Fibroblast of lung (primary cell): ENCODE data around the gene ATCAY. TPM values are rescaled to one million over a fixed set of nuclear protein-coding genes. Genes with fewer than 3 reads are reported as not detected.

Experiments used
- DNase-seq, 2 donors: peaks; one replicate each; pipeline versions ENCODE4 v3.0.0 to v3.0.0-alpha.2; 2010; ENCODE audit warnings: low read depth in 2 of 2
- H2AFZ ChIP-seq: 2 replicates; pipeline ENCODE4 v1.5.1; 2012; ENCODE audit warnings: low read length, control low read depth, inconsistent platforms
- H3K27ac ChIP-seq: 2 replicates; pipeline ENCODE4 v1.5.1; 2011; ENCODE audit warnings: low read length, control low read depth; ENCODE audit not compliant: insufficient read depth
- H3K27me3 ChIP-seq: 2 replicates; pipeline ENCODE4 v1.5.1; 2011; ENCODE audit warnings: mild to moderate bottlenecking, low read length; ENCODE audit not compliant: control insufficient read depth, insufficient read depth
- H3K36me3 ChIP-seq: 2 replicates; pipeline ENCODE4 v1.5.1; 2011; ENCODE audit warnings: low read length; ENCODE audit not compliant: control insufficient read depth, insufficient read depth
- H3K4me1 ChIP-seq: 2 replicates; pipeline ENCODE4 v1.5.1; 2011; ENCODE audit warnings: low read length; ENCODE audit not compliant: control insufficient read depth, insufficient read depth; ENCODE audit errors: extremely low read depth
- H3K4me2 ChIP-seq: 2 replicates; pipeline ENCODE4 v1.5.1; 2011; ENCODE audit warnings: low read length, control low read depth; ENCODE audit not compliant: insufficient read depth; ENCODE audit errors: extremely low read depth
- H3K4me3 ChIP-seq, 4 experiments: fragments of 200-600 bp in 1 of 4; sonication (generic) in 1 of 4; replicated peaks in 1 of 4; 2 replicates each; pipeline ENCODE4 v1.5.1; 2011 to 2016; ENCODE audit warnings: low read length in 4 of 4, low read depth in 3 of 4, mild to moderate bottlenecking in 3 of 4, control low read depth in 2 of 4, inconsistent platforms in 1 of 4, mixed read lengths in 1 of 4; ENCODE audit not compliant: insufficient read depth in 1 of 4; ENCODE audit errors: control extremely low read depth in 1 of 4
- H3K79me2 ChIP-seq: 2 replicates; pipeline ENCODE4 v1.5.1; 2012; ENCODE audit warnings: mild to moderate bottlenecking, low read length, inconsistent platforms; ENCODE audit not compliant: control insufficient read depth, insufficient read depth
- H3K9ac ChIP-seq: 2 replicates; pipeline ENCODE4 v1.5.1; 2011; ENCODE audit warnings: mild to moderate bottlenecking, low read length, control low read depth; ENCODE audit not compliant: insufficient read depth
- H3K9me3 ChIP-seq: 2 replicates; pipeline ENCODE4 v1.5.1; 2012; ENCODE audit warnings: low read depth, low read length; ENCODE audit not compliant: control insufficient read depth, insufficient read depth
- H4K20me1 ChIP-seq: 2 replicates; pipeline ENCODE4 v1.5.1; 2011; ENCODE audit warnings: low read length; ENCODE audit not compliant: control insufficient read depth, insufficient read depth; ENCODE audit errors: extremely low read depth
- EZH2 ChIP-seq: IDR thresholded peaks from 2 replicates; pipeline ENCODE4 v1.5.1; 2012; ENCODE audit warnings: low read length, control low read depth, mild to moderate bottlenecking; ENCODE audit errors: missing control alignments
- polyA plus RNA-seq, 2 donors: library from polyadenylated mRNA; depleted of rRNA in 1 of 2; stranded (reverse) in 1 of 2; unstranded in 1 of 2; fragments of >200 nt; gene quantifications; 2 replicates each; pipeline ENCODE4 v1.2.1, GENCODE V29; 2011 to 2012; ENCODE audit warnings: missing spikeins in 1 of 2
- total RNA-seq: library from RNA; depleted of rRNA; stranded (reverse); fragments of >200 nt; gene quantifications from 2 replicates; pipeline ENCODE4 v1.2.1, GENCODE V29; 2014
- TF ChIP-seq, protein P1 (sequence below), 2 donors: IDR thresholded peaks in 1 of 2; conservative IDR thresholded peaks in 1 of 2; 1 replicate in 1 of 2; 2 replicates in 1 of 2; pipeline ENCODE4 v1.5.1; 2011 to 2012; ENCODE audit warnings: low read length in 2 of 2, control low read depth in 1 of 2, inconsistent platforms in 1 of 2, low read depth in 1 of 2, mild to moderate bottlenecking in 1 of 2

ATCAY gene
- total and polyA plus RNA-seq, 2 donors (not counting 1 experiment from before 2014, with no cell fraction given), result 0.01 TPM; not detected in 1

DNA sequence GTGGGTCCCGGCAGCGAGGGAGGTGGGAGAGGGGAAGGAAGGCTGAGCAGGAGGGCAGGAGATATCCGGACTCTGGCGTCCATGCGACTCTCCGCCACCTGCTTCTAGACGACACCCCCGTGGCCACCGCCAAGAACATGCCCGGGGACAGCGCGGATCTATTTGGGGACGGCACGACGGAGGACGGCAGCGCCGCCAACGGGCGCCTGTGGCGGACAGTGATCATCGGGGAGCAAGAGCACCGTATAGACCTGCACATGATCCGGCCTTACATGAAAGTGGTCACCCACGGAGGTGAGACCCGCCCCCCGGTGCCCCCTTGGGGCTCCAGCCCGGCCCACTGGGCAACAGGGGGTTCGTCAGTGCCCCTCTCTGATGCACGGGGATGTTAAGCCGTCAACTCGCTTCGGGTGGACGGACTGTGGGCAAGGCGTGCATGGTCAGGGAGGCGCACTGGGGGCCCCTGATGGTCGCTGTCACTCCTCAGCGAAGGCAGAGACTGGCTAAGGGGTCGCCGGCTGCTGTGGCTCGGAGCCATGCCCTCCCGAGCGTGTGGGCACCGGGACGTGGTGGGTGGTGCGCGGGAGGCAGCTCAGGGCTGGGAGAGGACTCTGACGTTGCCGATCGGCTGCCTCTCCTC is 27.3 kb downstream of the ATCAY start:
- Histone ChIP-seq H3K27me3 (no peaks in the 10 kb centered on the region), H3K4me1 (no peaks in the 10 kb centered on the region), H3K9me3 (peaks cover 1% of the 10 kb centered on the region), H2AFZ (no peak overlapping the region), H3K4me3 (no peak overlapping the region), H3K9ac (no peak overlapping the region), H3K79me2 (no peaks in the 10 kb centered on the region), H3K4me2 (no peak overlapping the region), H4K20me1 (no peaks in the 10 kb centered on the region), H3K27ac (no peak overlapping the region), H3K36me3 (no peaks in the 10 kb centered on the region)
- TF ChIP-seq, protein P1, sequence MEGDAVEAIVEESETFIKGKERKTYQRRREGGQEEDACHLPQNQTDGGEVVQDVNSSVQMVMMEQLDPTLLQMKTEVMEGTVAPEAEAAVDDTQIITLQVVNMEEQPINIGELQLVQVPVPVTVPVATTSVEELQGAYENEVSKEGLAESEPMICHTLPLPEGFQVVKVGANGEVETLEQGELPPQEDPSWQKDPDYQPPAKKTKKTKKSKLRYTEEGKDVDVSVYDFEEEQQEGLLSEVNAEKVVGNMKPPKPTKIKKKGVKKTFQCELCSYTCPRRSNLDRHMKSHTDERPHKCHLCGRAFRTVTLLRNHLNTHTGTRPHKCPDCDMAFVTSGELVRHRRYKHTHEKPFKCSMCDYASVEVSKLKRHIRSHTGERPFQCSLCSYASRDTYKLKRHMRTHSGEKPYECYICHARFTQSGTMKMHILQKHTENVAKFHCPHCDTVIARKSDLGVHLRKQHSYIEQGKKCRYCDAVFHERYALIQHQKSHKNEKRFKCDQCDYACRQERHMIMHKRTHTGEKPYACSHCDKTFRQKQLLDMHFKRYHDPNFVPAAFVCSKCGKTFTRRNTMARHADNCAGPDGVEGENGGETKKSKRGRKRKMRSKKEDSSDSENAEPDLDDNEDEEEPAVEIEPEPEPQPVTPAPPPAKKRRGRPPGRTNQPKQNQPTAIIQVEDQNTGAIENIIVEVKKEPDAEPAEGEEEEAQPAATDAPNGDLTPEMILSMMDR (conservative IDR thresholded peaks at IDR 0.05 in 1 of 2, IDR thresholded peaks at IDR 0.05 in 1 of 2; ENCODE audit: low read depth in 1 of 2, low read length in 2 of 2), result no peak
- TF ChIP-seq EZH2, result no peak
- DNase-seq, result no peak

DNA sequence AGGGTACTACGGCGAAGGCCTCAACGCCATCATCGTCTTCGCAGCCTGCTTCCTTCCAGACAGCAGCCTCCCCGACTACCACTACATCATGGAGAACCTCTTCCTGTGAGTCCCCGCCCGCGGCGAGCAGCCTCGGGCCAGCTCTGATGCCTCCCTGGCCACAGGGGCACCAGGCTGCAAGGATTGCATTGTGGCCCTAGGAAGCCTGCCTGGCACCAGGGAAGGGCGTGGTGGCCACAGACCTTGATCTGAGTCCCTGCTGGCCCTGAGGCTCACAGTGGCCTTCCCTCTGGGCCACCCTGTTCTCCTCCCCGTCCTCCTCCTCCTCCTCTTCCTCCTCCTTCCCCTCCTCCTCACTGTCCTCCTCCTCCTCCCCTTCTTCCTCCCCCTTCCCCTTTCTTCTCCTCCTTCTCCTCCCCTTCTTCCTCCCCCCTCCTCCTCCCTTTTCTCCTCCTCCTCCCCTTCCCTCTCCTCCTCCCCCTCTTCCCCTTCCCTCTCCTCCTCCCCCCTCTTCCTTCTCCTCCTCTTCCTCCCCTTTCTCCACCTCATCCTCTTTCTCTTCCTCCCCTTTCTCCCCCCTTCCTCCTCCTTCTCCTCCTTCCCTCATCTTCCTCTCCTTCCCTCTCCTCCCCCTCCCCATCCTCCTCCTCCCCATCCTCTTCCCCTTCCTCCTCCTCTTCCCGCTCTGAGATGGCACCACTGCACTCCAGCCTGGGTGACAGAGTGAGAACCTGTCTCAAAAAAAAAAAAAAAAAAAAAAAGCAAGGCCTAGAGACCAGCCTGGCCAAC is 28.0 kb downstream of the ATCAY start:
- H4K20me1 ChIP-seq, result no peaks in the 10 kb centered on the region
- H3K4me1 ChIP-seq, result no peaks in the 10 kb centered on the region
- no peak overlapping the region for H3K9ac ChIP-seq
- no peaks in the 10 kb centered on the region for H3K36me3 ChIP-seq
- TF ChIP-seq EZH2, result no peak
- TF ChIP-seq, protein P1 (conservative IDR thresholded peaks at IDR 0.05 in 1 of 2, IDR thresholded peaks at IDR 0.05 in 1 of 2; ENCODE audit: low read depth in 1 of 2, low read length in 2 of 2), result no peak
- H3K9me3 ChIP-seq, result peaks cover 1% of the 10 kb centered on the region
- DNase-seq, result no peak
- no peaks in the 10 kb centered on the region for H3K27me3 ChIP-seq
- H3K27ac ChIP-seq, result no peak overlapping the region
- H2AFZ ChIP-seq, result no peak overlapping the region
- no peak overlapping the region for H3K4me2 ChIP-seq
- no peaks in the 10 kb centered on the region for H3K79me2 ChIP-seq
- H3K4me3 ChIP-seq, result no peak overlapping the region

DNA sequence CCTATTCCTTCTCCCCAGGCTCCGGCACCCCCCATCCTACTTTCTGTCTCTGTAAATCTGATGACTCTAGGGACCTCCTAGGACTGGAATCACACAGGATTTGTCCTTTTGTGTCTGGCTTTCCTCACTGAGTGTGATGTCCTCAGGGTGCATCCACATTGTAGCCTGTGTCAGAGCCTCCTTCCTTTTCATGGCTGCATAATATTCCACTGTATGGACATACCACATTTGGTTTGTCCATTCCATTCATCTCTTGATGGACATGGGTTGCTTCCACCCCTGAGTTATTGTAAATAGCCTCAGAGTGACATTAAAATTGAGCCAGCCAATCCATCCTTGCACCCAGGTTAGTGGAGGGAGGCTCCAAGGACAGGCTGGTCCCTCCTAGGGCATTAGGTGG is 29.6 kb downstream of the ATCAY start:
- DNase-seq, result no peak
- Histone ChIP-seq H2AFZ (no peak overlapping the region), H3K36me3 (no peaks in the 10 kb centered on the region)

More for the DNA sequence above, 29.6 kb downstream of the ATCAY start:
- H3K4me3 ChIP-seq, result no peak overlapping the region
- H3K9me3 ChIP-seq, result peaks cover 1% of the 10 kb centered on the region
- TF ChIP-seq EZH2, result no peak
- TF ChIP-seq, protein P1 (conservative IDR thresholded peaks at IDR 0.05 in 1 of 2, IDR thresholded peaks at IDR 0.05 in 1 of 2; ENCODE audit: low read depth in 1 of 2, low read length in 2 of 2), result no peak
- no peaks in the 10 kb centered on the region for H4K20me1 ChIP-seq
- H3K79me2 ChIP-seq, result no peaks in the 10 kb centered on the region
- no peak overlapping the region for H3K27ac ChIP-seq
- no peaks in the 10 kb centered on the region for H3K27me3 ChIP-seq
- no peak overlapping the region for H3K4me2 ChIP-seq
- no peaks in the 10 kb centered on the region for H3K4me1 ChIP-seq
- no peak overlapping the region for H3K9ac ChIP-seq
